Osteocyte (in vitro differentiated cells): ENCODE data around the gene EMC9. TPM values are rescaled to one million over a fixed set of nuclear protein-coding genes. Genes with fewer than 3 reads are reported as not detected.

Source experiments
- DNase-seq: peaks from one replicate; pipeline ENCODE4 v3.0.0; 2021; ENCODE audit warnings: mixed read lengths; ENCODE audit not compliant: unreplicated experiment; ENCODE audit errors: extremely low spot score
- H3K27ac Mint-ChIP-seq: one replicate; pipeline ENCODE4 v1.8.0; 2021; ENCODE audit warnings: mild to moderate bottlenecking, mixed read lengths; ENCODE audit not compliant: unreplicated experiment
- H3K27me3 Mint-ChIP-seq: one replicate; pipeline ENCODE4 v1.8.0; 2021; ENCODE audit warnings: mixed read lengths; ENCODE audit not compliant: unreplicated experiment
- H3K36me3 Mint-ChIP-seq: one replicate; pipeline ENCODE4 v1.8.0; 2021; ENCODE audit warnings: mixed read lengths; ENCODE audit not compliant: unreplicated experiment
- H3K4me1 Mint-ChIP-seq: one replicate; pipeline ENCODE4 v1.8.0; 2021; ENCODE audit warnings: mixed read lengths; ENCODE audit not compliant: unreplicated experiment
- H3K4me3 Mint-ChIP-seq: one replicate; pipeline ENCODE4 v1.8.0; 2021; ENCODE audit warnings: mild to moderate bottlenecking, moderate library complexity, mixed read lengths; ENCODE audit not compliant: unreplicated experiment
- H3K9me3 Mint-ChIP-seq: one replicate; pipeline ENCODE4 v1.8.0; 2021; ENCODE audit warnings: mixed read lengths; ENCODE audit not compliant: unreplicated experiment
- CTCF ChIP-seq: fragments of 200-600 bp; sonication (generic); IDR thresholded peaks from 2 replicates; pipeline ENCODE4 v1.5.0; 2021; ENCODE audit warnings: antibody characterized with exemption, mild to moderate bottlenecking, moderate library complexity
- total RNA-seq: library from RNA; stranded (reverse); gene quantifications from 2 replicates; pipeline ENCODE4 v1.2.1, GENCODE V29; 2021

Gene EMC9
- total RNA-seq, 1 donor from 2014 or later: 15.6 TPM

DNA sequence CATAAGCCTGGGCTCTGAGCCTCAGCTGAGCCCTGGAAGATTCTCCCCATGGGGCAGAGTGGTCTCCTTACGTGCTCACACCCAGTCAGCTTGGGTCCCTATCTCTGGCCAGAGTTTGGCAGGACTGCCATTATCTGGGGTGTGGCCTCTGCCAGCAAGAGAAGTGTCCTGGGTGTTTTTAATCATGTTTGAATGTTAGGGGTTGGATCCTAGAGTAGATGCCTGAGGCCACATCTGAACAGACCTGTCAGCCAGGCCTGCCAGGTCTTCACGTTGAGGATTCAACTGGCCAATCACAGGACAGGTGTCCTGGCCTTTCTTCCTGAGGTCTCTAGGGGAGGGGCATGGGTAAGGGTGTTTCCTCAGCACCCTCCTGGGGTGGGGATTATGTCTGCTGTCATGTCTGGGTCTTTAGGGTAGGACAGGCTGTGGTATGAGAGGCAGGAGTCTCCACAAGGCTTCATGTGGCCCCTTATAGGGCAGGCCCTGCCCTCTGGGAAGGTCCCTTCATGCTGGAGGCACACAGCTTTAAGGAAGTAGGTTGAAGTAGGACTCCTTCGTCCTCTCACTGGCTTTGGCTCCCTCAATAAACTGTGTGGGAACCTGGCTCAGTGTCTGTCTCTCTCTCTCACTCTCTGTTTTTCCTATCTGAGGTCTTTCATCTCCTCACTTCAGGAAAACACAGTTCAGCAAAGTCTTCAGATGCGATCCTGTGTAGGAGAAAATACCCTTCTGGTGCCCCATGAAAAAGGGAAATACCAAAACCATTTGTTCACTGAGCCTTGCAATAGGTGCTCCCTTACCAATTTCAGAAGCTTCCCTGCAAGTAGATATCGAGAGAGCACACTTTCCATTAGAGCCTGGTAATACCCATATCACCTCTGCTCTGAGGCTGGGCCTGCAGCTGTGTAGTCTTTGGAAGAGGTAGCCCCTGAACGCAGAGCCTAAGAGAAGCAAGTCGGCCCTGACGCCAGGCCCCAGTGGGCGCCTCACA lies 17.7 kb downstream of the EMC9 start:
- no peaks in the 10 kb centered on the region for H3K4me1 Mint-ChIP-seq
- no peak for TF ChIP-seq CTCF
- DNase-seq: no peak
- peaks cover 31% of the 10 kb centered on the region for H3K36me3 Mint-ChIP-seq
- H3K9me3 Mint-ChIP-seq: no peaks in the 10 kb centered on the region
- no peaks in the 10 kb centered on the region for H3K27me3 Mint-ChIP-seq
- no peak overlapping the region for H3K27ac Mint-ChIP-seq
- no peak overlapping the region for H3K4me3 Mint-ChIP-seq

DNA sequence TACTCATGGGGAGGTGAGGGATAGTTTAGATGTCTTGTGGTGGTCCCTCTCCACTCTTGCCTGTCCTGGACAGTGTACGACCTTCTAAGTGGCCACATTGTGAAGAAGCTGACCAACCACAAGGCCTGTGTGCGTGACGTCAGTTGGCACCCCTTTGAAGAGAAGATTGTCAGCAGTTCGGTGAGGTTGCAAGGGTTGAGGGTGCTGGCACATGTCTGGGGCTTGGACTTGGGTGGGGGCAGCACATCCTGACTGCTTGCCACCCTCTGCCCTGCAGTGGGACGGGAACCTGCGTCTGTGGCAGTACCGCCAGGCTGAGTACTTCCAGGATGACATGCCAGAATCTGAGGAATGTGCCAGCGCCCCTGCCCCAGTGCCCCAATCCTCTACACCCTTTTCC lies 18.5 kb downstream of the EMC9 start:
- TF ChIP-seq CTCF: no peak
- H3K36me3 Mint-ChIP-seq: peaks cover 35% of the 10 kb centered on the region
- no peaks in the 10 kb centered on the region for H3K9me3 Mint-ChIP-seq
- H3K4me1 Mint-ChIP-seq: no peaks in the 10 kb centered on the region
- no peaks in the 10 kb centered on the region for H3K27me3 Mint-ChIP-seq
- no peak for DNase-seq
- H3K27ac Mint-ChIP-seq: no peak overlapping the region
- no peak overlapping the region for H3K4me3 Mint-ChIP-seq

DNA sequence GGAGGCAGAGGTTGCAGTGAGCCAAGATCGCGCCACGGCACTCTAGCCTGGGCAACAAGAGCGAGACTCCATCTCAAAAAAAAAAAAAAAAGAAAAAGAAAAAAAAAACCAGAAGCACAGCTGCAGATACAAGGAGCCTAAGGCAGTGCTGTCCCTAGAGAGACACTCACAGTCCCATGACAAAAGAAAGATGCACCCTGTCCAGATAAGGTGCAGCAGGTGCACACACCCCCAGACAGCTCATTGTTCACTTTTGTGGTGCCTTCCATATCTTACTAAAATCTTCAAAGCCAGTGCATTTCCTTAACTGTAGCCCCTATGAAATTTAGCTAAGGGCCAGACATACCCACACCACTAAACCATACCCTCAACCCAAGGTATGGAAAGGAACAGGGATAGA lies 19.0 kb downstream of the EMC9 start:
- H3K4me3 Mint-ChIP-seq: no peak overlapping the region
- DNase-seq: no peak
- H3K4me1 Mint-ChIP-seq: no peaks in the 10 kb centered on the region
- TF ChIP-seq CTCF: no peak
- no peaks in the 10 kb centered on the region for H3K27me3 Mint-ChIP-seq
- H3K36me3 Mint-ChIP-seq: peaks cover 38% of the 10 kb centered on the region
- no peaks in the 10 kb centered on the region for H3K9me3 Mint-ChIP-seq
- H3K27ac Mint-ChIP-seq: no peak overlapping the region

- no peak for DNase-seq
- no peak for TF ChIP-seq CTCF
- Mint-ChIP-seq H3K36me3 (peaks cover 38% of the 10 kb centered on the region), H3K4me1 (peaks cover under 1% of the 10 kb centered on the region), H3K4me3 (no peak overlapping the region), H3K27me3 (no peaks in the 10 kb centered on the region), H3K9me3 (no peaks in the 10 kb centered on the region), H3K27ac (no peak overlapping the region)
These were observed 20.2 kb downstream of the EMC9 start for GRCh38 chr14:24121210-24121609.

GRCh38 chr14:24119691-24120090 lies 21.7 kb downstream of the EMC9 start:
- Mint-ChIP-seq H3K4me3 (no peak overlapping the region), H3K27me3 (no peaks in the 10 kb centered on the region), H3K27ac (no peak overlapping the region), H3K4me1 (peaks cover 12% of the 10 kb centered on the region), H3K9me3 (no peaks in the 10 kb centered on the region), H3K36me3 (peaks cover 38% of the 10 kb centered on the region)
- no peak for TF ChIP-seq CTCF
- no peak for DNase-seq
